GM12865 (cell line): ENCODE results near the gene GNG14.
"Not testable (repeated sequence)": the region's sequence is repeated elsewhere in the genome, so short reads cannot be mapped to it uniquely, and the experiment has no call there.

Experiments used
- DNase-seq: peaks from one replicate; pipeline ENCODE4 v3.0.0; 2010; ENCODE audit warnings: low read depth
- H3K4me3 ChIP-seq: 2 replicates; pipeline ENCODE4 v1.5.1; 2011; ENCODE audit warnings: mild to moderate bottlenecking, low read depth, low read length, control low read depth
- CTCF ChIP-seq: IDR thresholded peaks from 2 replicates; pipeline ENCODE4 v1.5.1; 2011; ENCODE audit warnings: low read length, control low read depth, low read depth, inconsistent platforms; ENCODE audit not compliant: insufficient read depth; ENCODE audit errors: missing control alignments

Gene GNG14

GRCh38 chr19:12695997-12696365 lies 8.2 kb downstream of the GNG14 start:
- TF ChIP-seq CTCF = no peak
- H3K4me3 ChIP-seq = peak overlapping the region; percentile 70
- no peak for DNase-seq

- no peak for TF ChIP-seq CTCF
- DNase-seq = peak; percentile 98
- peak within 1 kb of the TSS; percentile 70 for H3K4me3 ChIP-seq
These were observed 8.9 kb downstream of the GNG14 start, which contains the start of gene FBXW9 for GRCh38 chr19:12696366-12697335. Gene FBXW9, minus strand, starts transcription at chr19:12696631. Its CDS starts 50 bp downstream, at chr19:12696581.

- H3K4me3 ChIP-seq = peak overlapping the region; percentile 70
- not testable (repeated sequence) for DNase-seq
These were observed 9.6 kb downstream of the GNG14 start for GRCh38 chr19:12697425-12697824.

- TF ChIP-seq CTCF = no peak
- DNase-seq = no peak
- no peak overlapping the region for H3K4me3 ChIP-seq
These were observed 10.3 kb downstream of the GNG14 start for GRCh38 chr19:12698138-12698537.

- DNase-seq = no peak
- no peak for TF ChIP-seq CTCF
- H3K4me3 ChIP-seq = no peak overlapping the region
These were observed 13.9 kb downstream of the GNG14 start for GRCh38 chr19:12701596-12702282.

GRCh38 chr19:12703046-12703445 lies 15.2 kb downstream of the GNG14 start:
- no peak for TF ChIP-seq CTCF
- DNase-seq = peak; percentile 50

GRCh38 chr19:12705169-12705568 lies 17.4 kb downstream of the GNG14 start:
- no peak for TF ChIP-seq CTCF
- no peak for DNase-seq
- no peak overlapping the region for H3K4me3 ChIP-seq

More at GRCh38 chr19:12703046-12703445, 15.2 kb downstream of the GNG14 start:
- H3K4me3 ChIP-seq = no peak overlapping the region
